Suprapubic skin (tissue), 4 donors: ENCODE measurements around the gene PCDH1. TPM values are rescaled to one million over a fixed set of nuclear protein-coding genes. Genes with fewer than 3 reads are reported as not detected.

ENCODE experiments used
- DNase-seq, 2 donors: peaks; one replicate each; pipeline ENCODE4 v3.0.0-alpha.2; 2019; ENCODE audit warnings: low spot score in 2 of 2
- H3K27ac ChIP-seq: fragments of 200-600 bp; sonication (generic); one replicate; pipeline ENCODE4 v1.5.1; 2019
- H3K27me3 ChIP-seq: fragments of 200-600 bp; sonication (generic); one replicate; pipeline ENCODE4 v1.5.1; 2019
- H3K36me3 ChIP-seq: fragments of 200-600 bp; sonication (generic); one replicate; pipeline ENCODE4 v1.5.1; 2019
- H3K4me1 ChIP-seq: fragments of 200-600 bp; sonication (generic); one replicate; pipeline ENCODE4 v1.5.1; 2019
- H3K4me3 ChIP-seq: fragments of 200-600 bp; sonication (generic); one replicate; pipeline ENCODE4 v1.5.1; 2019; ENCODE audit warnings: mild to moderate bottlenecking
- H3K9me3 ChIP-seq: fragments of 200-600 bp; sonication (generic); one replicate; pipeline ENCODE4 v1.5.1; 2019
- EP300 ChIP-seq: sonication (generic); formaldehyde crosslinking; IDR thresholded peaks from one replicate; pipeline ENCODE4 v1.6.1; 2017; ENCODE audit warnings: antibody characterized with exemption
- POLR2A ChIP-seq, 2 donors: fragments of 450-650 bp; IDR thresholded peaks; one replicate each; pipeline ENCODE4 v1.6.1; 2017; ENCODE audit warnings: antibody characterized with exemption in 2 of 2, mild to moderate bottlenecking in 2 of 2, moderate library complexity in 2 of 2
- POLR2AphosphoS5 ChIP-seq, 3 donors: sonication (generic); formaldehyde crosslinking; IDR thresholded peaks; one replicate each; pipeline ENCODE4 v1.6.1; 2017; ENCODE audit warnings: antibody characterized with exemption in 3 of 3
- WGBS: methylation state at CpG from one replicate; pipeline ENCODE4 v1.1.5; 2018; 5-methylcytosine and 5-hydroxymethylcytosine counted together
- total RNA-seq, 4 donors: library from RNA; depleted of rRNA; stranded (reverse); fragments of >200 nt; gene quantifications; one replicate each; pipeline ENCODE4 v1.1.0, GENCODE V29; 2016
- TF ChIP-seq, protein P1 (sequence below), 2 donors: fragments of 200-600 bp in 1 of 2; fragments of 450-650 bp in 1 of 2; sonication (generic) in 1 of 2; IDR thresholded peaks; one replicate each; pipeline ENCODE4 v1.5.1; 2016 to 2019; ENCODE audit warnings: antibody characterized with exemption in 2 of 2, mild to moderate bottlenecking in 1 of 2, moderate library complexity in 1 of 2

The PCDH1 gene
- total RNA-seq, 4 donors from 2014 or later, result 76.2 to 122 (median 89.5) TPM

DNA sequence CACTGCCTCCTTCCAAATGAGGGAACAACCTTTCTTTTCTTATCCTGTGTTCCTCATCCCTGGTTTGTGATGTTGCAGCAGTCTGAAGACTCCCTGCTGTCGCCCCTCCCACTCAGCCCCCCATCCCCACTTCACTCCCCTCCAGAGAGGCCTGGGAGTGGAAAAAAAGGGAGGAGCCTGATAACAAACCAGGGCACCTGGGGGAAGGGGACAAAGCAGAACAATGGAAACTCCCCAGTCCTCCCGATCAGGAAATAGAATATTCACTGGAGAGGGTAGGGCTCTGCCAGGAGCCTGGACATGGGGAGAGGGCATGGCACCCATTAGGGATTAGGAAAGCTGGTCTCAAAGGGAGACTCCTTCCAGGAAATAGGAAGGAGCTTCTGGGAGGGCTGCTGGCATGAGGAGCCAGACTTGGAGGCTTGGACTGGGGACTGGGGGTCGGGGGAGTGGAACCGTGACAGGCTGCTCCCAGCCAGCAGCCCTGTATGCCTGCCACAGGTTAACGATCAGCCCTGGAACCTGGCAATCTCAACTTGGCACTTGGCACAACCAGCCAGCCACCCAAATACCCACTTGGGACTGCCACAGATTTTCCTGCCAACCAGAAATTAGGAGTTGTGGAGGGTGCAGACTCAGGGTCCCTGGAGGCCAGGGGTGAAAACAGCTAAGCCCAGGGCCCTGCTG lies 20.0 kb downstream of the PCDH1 start:
- Histone ChIP-seq H3K4me1 (peaks cover 17% of the 10 kb centered on the region), H3K27ac (no peak overlapping the region), H3K36me3 (peaks cover 7% of the 10 kb centered on the region), H3K27me3 (no peaks in the 10 kb centered on the region), H3K9me3 (no peaks in the 10 kb centered on the region), H3K4me3 (no peak overlapping the region)
- WGBS, result 32% methylated on average over 5 of the region's 5 CpGs
- no peak for DNase-seq
- TF ChIP-seq, protein P1, sequence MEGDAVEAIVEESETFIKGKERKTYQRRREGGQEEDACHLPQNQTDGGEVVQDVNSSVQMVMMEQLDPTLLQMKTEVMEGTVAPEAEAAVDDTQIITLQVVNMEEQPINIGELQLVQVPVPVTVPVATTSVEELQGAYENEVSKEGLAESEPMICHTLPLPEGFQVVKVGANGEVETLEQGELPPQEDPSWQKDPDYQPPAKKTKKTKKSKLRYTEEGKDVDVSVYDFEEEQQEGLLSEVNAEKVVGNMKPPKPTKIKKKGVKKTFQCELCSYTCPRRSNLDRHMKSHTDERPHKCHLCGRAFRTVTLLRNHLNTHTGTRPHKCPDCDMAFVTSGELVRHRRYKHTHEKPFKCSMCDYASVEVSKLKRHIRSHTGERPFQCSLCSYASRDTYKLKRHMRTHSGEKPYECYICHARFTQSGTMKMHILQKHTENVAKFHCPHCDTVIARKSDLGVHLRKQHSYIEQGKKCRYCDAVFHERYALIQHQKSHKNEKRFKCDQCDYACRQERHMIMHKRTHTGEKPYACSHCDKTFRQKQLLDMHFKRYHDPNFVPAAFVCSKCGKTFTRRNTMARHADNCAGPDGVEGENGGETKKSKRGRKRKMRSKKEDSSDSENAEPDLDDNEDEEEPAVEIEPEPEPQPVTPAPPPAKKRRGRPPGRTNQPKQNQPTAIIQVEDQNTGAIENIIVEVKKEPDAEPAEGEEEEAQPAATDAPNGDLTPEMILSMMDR (IDR thresholded peaks at IDR 0.05), result no peak
- TF ChIP-seq POLR2A (IDR thresholded peaks at IDR 0.05) (no peak), POLR2AphosphoS5 (IDR thresholded peaks at IDR 0.05) (no peak), EP300 (no peak)

DNA sequence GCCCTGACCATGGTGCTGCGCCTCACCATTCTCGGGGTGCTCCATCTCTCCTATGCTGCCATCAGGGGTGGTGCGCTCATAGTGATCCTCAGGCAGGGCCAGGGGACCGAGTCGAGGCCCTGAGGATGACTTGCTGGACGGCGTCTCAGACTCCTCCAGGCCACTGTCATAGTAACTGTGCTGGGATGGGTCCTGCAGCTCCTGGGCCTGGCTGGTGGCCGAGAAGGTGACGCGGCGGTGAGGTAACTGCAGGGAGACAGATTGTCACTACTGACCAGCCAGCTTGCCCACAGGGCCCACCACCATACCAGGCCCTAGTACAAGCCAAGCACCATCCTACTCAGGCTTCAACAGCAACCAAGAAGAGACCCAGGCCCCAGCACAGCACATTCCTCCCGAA lies 21.0 kb downstream of the PCDH1 start:
- no peaks in the 10 kb centered on the region for H3K9me3 ChIP-seq
- TF ChIP-seq EP300 (no peak), POLR2A (IDR thresholded peaks at IDR 0.05) (no peak)
- WGBS, result 95% methylated on average over 7 of the region's 12 CpGs
- H3K36me3 ChIP-seq, result peaks cover 3% of the 10 kb centered on the region
- H3K4me3 ChIP-seq, result no peak overlapping the region
- H3K4me1 ChIP-seq, result peaks cover 12% of the 10 kb centered on the region
- DNase-seq, result no peak
- no peaks in the 10 kb centered on the region for H3K27me3 ChIP-seq
- no peak overlapping the region for H3K27ac ChIP-seq

DNA sequence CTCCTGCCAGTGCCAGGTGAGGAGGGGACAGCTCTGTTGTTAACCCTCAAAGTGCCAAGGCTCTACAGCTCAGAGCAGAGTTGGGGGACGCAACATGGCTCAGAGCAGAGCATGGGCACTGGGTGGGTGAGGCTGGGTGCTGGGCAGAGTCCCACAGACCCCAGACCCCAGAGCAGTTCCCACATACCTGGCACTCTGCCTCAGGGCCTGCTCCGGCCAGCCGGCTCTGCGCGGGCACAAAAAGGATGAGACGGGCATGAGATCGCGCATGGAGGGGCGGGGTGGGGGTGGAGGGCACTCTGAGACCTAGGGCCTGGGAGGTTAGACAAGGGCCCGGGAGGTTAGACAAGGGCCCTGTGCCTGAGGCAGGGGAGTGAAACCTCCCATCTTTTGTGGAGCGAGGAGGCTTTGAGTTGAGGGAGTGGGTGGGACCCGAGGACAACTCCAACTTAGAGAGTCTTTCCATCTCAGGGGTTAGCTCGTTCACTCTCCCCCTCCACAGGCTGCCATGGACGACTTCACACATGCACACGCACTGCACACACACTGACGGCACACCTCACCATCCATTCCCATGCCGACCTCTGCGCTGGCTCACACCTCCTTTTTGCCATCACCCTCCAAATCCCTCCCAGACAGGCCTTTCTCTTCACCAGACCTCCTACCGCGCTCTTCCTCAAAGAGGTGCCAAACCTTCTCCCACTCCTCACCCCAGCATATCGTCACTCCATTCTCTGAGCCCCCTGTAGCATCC lies 22.0 kb downstream of the PCDH1 start:
- peaks cover 9% of the 10 kb centered on the region for H3K4me1 ChIP-seq
- H3K4me3 ChIP-seq, result no peak overlapping the region
- TF ChIP-seq, protein P1 (IDR thresholded peaks at IDR 0.05), result no peak
- TF ChIP-seq POLR2A (IDR thresholded peaks at IDR 0.05) (no peak), EP300 (no peak), POLR2AphosphoS5 (IDR thresholded peaks at IDR 0.05) (no peak)
- H3K36me3 ChIP-seq, result peaks cover 3% of the 10 kb centered on the region
- H3K27me3 ChIP-seq, result no peaks in the 10 kb centered on the region
- 82% methylated on average over 20 of the region's 21 CpGs for WGBS
- no peak overlapping the region for H3K27ac ChIP-seq
- H3K9me3 ChIP-seq, result no peaks in the 10 kb centered on the region
- DNase-seq, result no peak

DNA sequence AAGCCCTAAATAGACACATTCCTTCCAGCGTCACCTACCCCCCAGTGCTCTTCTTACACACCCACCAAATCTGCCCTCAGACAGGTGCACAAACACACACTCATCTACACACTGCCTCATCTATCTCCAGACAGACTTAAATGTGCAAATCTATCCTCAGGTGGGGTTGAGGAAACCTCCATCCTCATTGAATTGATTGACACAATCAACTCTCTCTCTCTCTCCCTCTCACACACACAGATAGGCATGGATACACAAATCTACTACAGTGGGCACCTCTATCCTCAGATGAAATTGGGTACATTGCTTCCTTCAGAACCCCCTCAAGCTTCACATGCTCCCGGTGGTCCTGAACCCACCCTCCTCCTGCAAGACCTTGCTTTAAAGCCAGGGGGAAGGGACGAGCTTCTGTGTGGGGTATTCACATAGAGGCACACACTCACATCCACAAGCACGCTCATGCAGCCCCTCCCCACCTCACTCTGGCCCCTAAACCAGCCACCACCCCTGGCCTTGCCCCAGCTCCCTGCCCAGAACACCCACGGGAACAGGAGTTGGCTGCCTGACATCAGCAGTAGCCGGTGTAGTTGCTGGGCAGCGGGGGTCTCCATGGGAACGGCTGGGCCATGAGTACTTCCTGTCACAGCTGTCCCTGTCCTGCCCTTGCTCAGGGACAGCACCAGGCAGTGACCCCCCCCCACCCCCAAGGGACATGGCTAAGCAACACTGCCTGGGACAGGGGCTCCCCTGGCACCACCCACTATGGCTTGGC lies 22.8 kb downstream of the PCDH1 start:
- DNase-seq, result no peak
- Histone ChIP-seq H3K4me1 (peaks cover 16% of the 10 kb centered on the region), H3K4me3 (no peak overlapping the region), H3K9me3 (no peaks in the 10 kb centered on the region), H3K27ac (no peak overlapping the region), H3K27me3 (no peaks in the 10 kb centered on the region), H3K36me3 (peaks cover 3% of the 10 kb centered on the region)
- TF ChIP-seq POLR2AphosphoS5 (IDR thresholded peaks at IDR 0.05), result no peak
- no peak for TF ChIP-seq EP300
- no peak for TF ChIP-seq POLR2A (IDR thresholded peaks at IDR 0.05)
- TF ChIP-seq, protein P1 (IDR thresholded peaks at IDR 0.05), result no peak
- 39% methylated on average over 7 of the region's 8 CpGs for WGBS

DNA sequence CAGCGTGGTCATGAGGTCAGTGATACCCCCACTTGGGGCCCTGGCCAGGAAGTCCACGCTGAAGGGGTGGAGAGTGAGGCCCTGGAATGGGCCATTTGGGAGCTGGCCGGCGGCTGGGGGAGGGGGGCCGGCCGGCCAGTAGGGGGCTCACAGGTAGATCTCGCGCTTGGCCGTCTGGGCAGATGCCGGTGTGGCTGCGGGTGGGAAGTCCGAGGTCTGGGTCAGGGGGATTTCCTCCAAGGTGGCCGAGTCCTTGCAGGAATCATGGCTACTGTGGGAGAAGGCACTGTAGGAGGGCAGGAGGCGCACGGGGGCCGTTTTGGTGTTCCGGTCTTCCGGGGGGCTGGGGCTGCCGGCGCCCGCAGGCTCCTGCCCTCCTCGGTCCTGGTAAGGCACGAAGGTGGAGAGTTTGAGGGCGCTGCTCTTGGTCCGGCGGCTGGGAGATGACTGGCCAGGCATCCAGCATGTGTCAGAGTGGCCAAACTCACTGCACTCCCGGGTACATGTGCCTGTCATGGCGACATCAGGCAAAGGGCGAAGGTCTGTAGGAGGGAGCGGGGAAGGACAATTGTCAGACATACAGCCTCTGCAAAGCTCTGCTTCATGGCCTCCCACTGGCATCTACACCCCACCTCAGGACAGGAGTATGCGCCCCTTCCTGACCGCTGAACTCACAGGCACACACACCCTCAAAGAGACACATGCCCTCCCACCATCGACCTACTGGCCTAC lies 24.1 kb downstream of the PCDH1 start:
- Histone ChIP-seq H3K4me3 (no peak overlapping the region), H3K27ac (no peak overlapping the region), H3K9me3 (no peaks in the 10 kb centered on the region), H3K4me1 (peaks cover 19% of the 10 kb centered on the region), H3K27me3 (no peaks in the 10 kb centered on the region), H3K36me3 (peaks cover 3% of the 10 kb centered on the region)
- 74% methylated on average over 10 of the region's 33 CpGs for WGBS
- no peak for TF ChIP-seq POLR2A (IDR thresholded peaks at IDR 0.05)
- TF ChIP-seq, protein P1 (IDR thresholded peaks at IDR 0.05), result no peak
- DNase-seq, result no peak
